WTC11 (cell line): ENCODE results near the gene GSTT4.

Source experiments
- ATF2 ChIP-seq: sonication (generic); formaldehyde crosslinking; IDR thresholded peaks from 2 replicates; pipeline ENCODE4 v1.8.1; 2022; ENCODE audit warnings: low read depth, missing genetic modification reagents, borderline replicate concordance
- CBFB ChIP-seq: sonication (generic); formaldehyde crosslinking; IDR thresholded peaks from 2 replicates; pipeline ENCODE4 v1.8.1; 2022; ENCODE audit warnings: mild to moderate bottlenecking, low read depth, missing genetic modification reagents
- CTCF ChIP-seq: fragments of 200-600 bp; IDR thresholded peaks from 2 replicates; pipeline ENCODE4 v1.8.0; 2022; ENCODE audit warnings: antibody characterized with exemption
- ESRRA ChIP-seq: sonication (generic); formaldehyde crosslinking; IDR thresholded peaks from 2 replicates; pipeline ENCODE4 v1.8.1; 2022; ENCODE audit warnings: mild to moderate bottlenecking, missing genetic modification reagents, borderline replicate concordance
- SP1 ChIP-seq: sonication (generic); formaldehyde crosslinking; conservative IDR thresholded peaks from 2 replicates; pipeline ENCODE4 v1.8.1; 2022; ENCODE audit warnings: missing genetic modification reagents
- ZNF281 ChIP-seq: sonication (generic); formaldehyde crosslinking; IDR thresholded peaks from 2 replicates; pipeline ENCODE4 v1.8.0; 2023; ENCODE audit warnings: mild to moderate bottlenecking, missing genetic modification reagents
- ZNF416 ChIP-seq: fragments of 250-450 bp; sonication (Bioruptor Pico); IDR thresholded peaks from 2 replicates; pipeline ENCODE4 v1.9.0; 2021; ENCODE audit warnings: mild to moderate bottlenecking, inconsistent platforms
- ZNF512 ChIP-seq: sonication (generic); formaldehyde crosslinking; IDR thresholded peaks from 2 replicates; pipeline ENCODE4 v1.8.1; 2022; ENCODE audit warnings: missing genetic modification reagents, borderline replicate concordance

- TF ChIP-seq ZNF512 (CRISPR knock-in tag) (no peak), ZNF416 (CRISPR knock-in tag) (no peak), ESRRA (no peak), CBFB (no peak), SP1 (CRISPR knock-in tag) (no peak), ZNF281 (CRISPR knock-in tag) (no peak), CTCF (no peak), ATF2 (no peak)
Observed at GRCh38 chr22:24006207-24006913, 1.1 kb upstream of the GSTT4 start.
